SK-N-SH (cell line): Measurements from ENCODE around the gene SLC2A1. TPM values are rescaled to one million over a fixed set of nuclear protein-coding genes. Genes with fewer than 3 reads are reported as not detected.

Experiments
- CTCF ChIA-PET: fragments of 300-600, 350-600 bp; formaldehyde crosslinking; extraction: SDS; loops from one replicate; lab custom pipeline; 2021; lab: Yijun Ruan, JAX
- POLR2A ChIA-PET: fragments of 350-600 bp; sonication (Branson Sonifier 250); formaldehyde crosslinking; extraction: SDS; loops from one replicate; lab custom pipeline; 2020; ENCODE audit warnings: antibody characterized with exemption, inconsistent platforms; lab: Yijun Ruan, JAX
- DNase-seq: peaks from one replicate; pipeline ENCODE4 v3.0.0; 2012
- H2AFZ ChIP-seq: fragments of 200-600 bp; sonication (generic); 2 replicates; pipeline ENCODE4 v1.8.1; 2016; ENCODE audit warnings: antibody characterized with exemption, mild to moderate bottlenecking, low read depth
- H3F3A ChIP-seq: fragments of 200-600 bp; sonication (generic); replicated peaks from 2 replicates; pipeline ENCODE3; 2016; ENCODE audit warnings: antibody characterized with exemption, mild to moderate bottlenecking; ENCODE audit not compliant: insufficient read depth
- H3K27ac ChIP-seq, 2 experiments: fragments of 200-500 bp in 1 of 2; fragments of 200-600 bp in 1 of 2; sonication (Bioruptor generic) in 1 of 2; sonication (generic), shearing (Covaris generic) in 1 of 2; 2 replicates each; pipeline versions ENCODE4 v1.5.1 to v1.6.1; 2014 to 2016; ENCODE audit warnings: low read depth in 2 of 2, inconsistent platforms in 1 of 2, low read length in 1 of 2, mild to moderate bottlenecking in 1 of 2, mixed read lengths in 1 of 2
- H3K27me3 ChIP-seq: fragments of 200-600 bp; sonication (generic), shearing (Covaris generic); 2 replicates; pipeline ENCODE4 v1.6.1; 2016; ENCODE audit warnings: mixed run types; ENCODE audit not compliant: insufficient read depth
- H3K36me3 ChIP-seq, 2 experiments: fragments of 200-500 bp in 1 of 2; fragments of 200-600 bp in 1 of 2; sonication (Bioruptor generic) in 1 of 2; sonication (generic) in 1 of 2; replicated peaks in 1 of 2; 2 replicates each; pipeline versions ENCODE3 to v1.5.1; 2014 to 2016; ENCODE audit warnings: low read length in 1 of 2, mild to moderate bottlenecking in 1 of 2; ENCODE audit not compliant: insufficient read depth in 2 of 2, control insufficient read depth in 1 of 2
- H3K4me1 ChIP-seq, 2 experiments: fragments of 200-500 bp in 1 of 2; fragments of 200-600 bp in 1 of 2; sonication (Bioruptor generic) in 1 of 2; sonication (generic), shearing (Covaris generic) in 1 of 2; 2 replicates each; pipeline versions ENCODE4 v1.5.1 to v1.6.1; 2014 to 2016; ENCODE audit warnings: low read depth in 1 of 2, low read length in 1 of 2, mixed run types in 1 of 2; ENCODE audit not compliant: insufficient read depth in 2 of 2, control insufficient read depth in 1 of 2
- H3K4me2 ChIP-seq: fragments of 200-600 bp; sonication (generic), shearing (Covaris generic); 2 replicates; pipeline ENCODE4 v1.6.1; 2017; ENCODE audit warnings: mixed run types
- H3K4me3 ChIP-seq, 2 experiments: fragments of 200-500 bp in 1 of 2; fragments of 200-600 bp in 1 of 2; sonication (Bioruptor generic) in 1 of 2; sonication (generic), shearing (Covaris generic) in 1 of 2; 2 replicates each; pipeline versions ENCODE4 v1.5.1 to v1.8.1; 2014 to 2016; ENCODE audit warnings: low read depth in 2 of 2, inconsistent platforms in 1 of 2, low read length in 1 of 2, mild to moderate bottlenecking in 1 of 2, mixed read lengths in 1 of 2, moderate library complexity in 1 of 2
- H3K79me2 ChIP-seq: fragments of 200-600 bp; sonication (generic); 2 replicates; pipeline ENCODE4 v1.8.1; 2017; ENCODE audit warnings: mild to moderate bottlenecking; ENCODE audit not compliant: insufficient read depth
- H3K9ac ChIP-seq: fragments of 200-600 bp; sonication (generic); 2 replicates; pipeline ENCODE4 v1.6.1; 2017; ENCODE audit warnings: mixed run types
- H3K9me2 ChIP-seq: fragments of 200-600 bp; sonication (generic); 2 replicates; pipeline ENCODE4 v1.6.1; 2017; ENCODE audit warnings: mixed run types
- H3K9me3 ChIP-seq: fragments of 200-600 bp; sonication (generic); 2 replicates; pipeline ENCODE4 v1.6.1; 2017; ENCODE audit warnings: mixed run types, mild to moderate bottlenecking, moderate library complexity
- H4K20me1 ChIP-seq: fragments of 200-600 bp; sonication (generic); 2 replicates; pipeline ENCODE4 v1.6.1; 2017; ENCODE audit warnings: mild to moderate bottlenecking, mixed run types; ENCODE audit not compliant: insufficient read depth
- EP300 ChIP-seq, 2 experiments: IDR thresholded peaks; 2 replicates each; pipeline versions ENCODE4 v1.4.0 to v1.6.1; 2012; ENCODE audit warnings: borderline replicate concordance in 1 of 2, low read depth in 1 of 2, low read length in 1 of 2
- EZH2phosphoT487 ChIP-seq: fragments of 200-600 bp; sonication (generic); IDR thresholded peaks from 2 replicates; pipeline ENCODE4 v1.6.1; 2017; ENCODE audit warnings: low read depth, mixed run types, mild to moderate bottlenecking, antibody characterized with exemption, moderate library complexity, borderline replicate concordance
- FOXM1 ChIP-seq: IDR thresholded peaks from 2 replicates; pipeline ENCODE4 v1.4.0; 2012; ENCODE audit warnings: low read depth, mild to moderate bottlenecking
- MAX ChIP-seq: IDR thresholded peaks from 2 replicates; pipeline ENCODE4 v1.4.0; 2012; ENCODE audit warnings: low read depth
- NFIC ChIP-seq: IDR thresholded peaks from 2 replicates; pipeline ENCODE4 v1.4.0; 2012; ENCODE audit warnings: borderline replicate concordance
- NRF1 ChIP-seq: IDR thresholded peaks from 2 replicates; pipeline ENCODE4 v1.6.1; 2012; ENCODE audit warnings: low read depth, mild to moderate bottlenecking, low read length
- POLR2AphosphoS5 ChIP-seq: IDR thresholded peaks from 2 replicates; pipeline ENCODE4 v1.6.1; 2012; ENCODE audit warnings: low read depth, low read length
- RCOR1 ChIP-seq: fragments of 150-350 bp; IDR thresholded peaks from 2 replicates; pipeline ENCODE4 v1.6.1; 2017; ENCODE audit warnings: antibody characterized with exemption, low read length
- RFX5 ChIP-seq: IDR thresholded peaks from 2 replicates; pipeline ENCODE4 v1.6.1; 2012; ENCODE audit warnings: mild to moderate bottlenecking, improper control_type of control experiment, low read length
- RXRA ChIP-seq: IDR thresholded peaks from 2 replicates; pipeline ENCODE4 v1.4.0; 2012; ENCODE audit warnings: low read depth, mild to moderate bottlenecking, borderline replicate concordance
- SMC3 ChIP-seq: IDR thresholded peaks from 2 replicates; pipeline ENCODE4 v1.6.1; 2012; ENCODE audit warnings: low read depth, low read length, improper control_type of control experiment
- TAF1 ChIP-seq: IDR thresholded peaks from 2 replicates; pipeline ENCODE4 v1.6.1; 2012; ENCODE audit warnings: low read depth, mild to moderate bottlenecking, low read length, moderate library complexity, borderline replicate concordance
- TEAD4 ChIP-seq: IDR thresholded peaks from 2 replicates; pipeline ENCODE4 v1.4.0; 2012; ENCODE audit warnings: mild to moderate bottlenecking, borderline replicate concordance; ENCODE audit not compliant: insufficient read depth
- USF2 ChIP-seq: fragments of 150-350 bp; IDR thresholded peaks from 2 replicates; pipeline ENCODE4 v1.6.1; 2017; ENCODE audit warnings: antibody characterized with exemption, low read length, low read depth, borderline replicate concordance
- WGBS: methylation state at CpG from one replicate; pipeline ENCODE4 v1.1.6; 2017; ENCODE audit warnings: low lambda C conversion rate; 5-methylcytosine and 5-hydroxymethylcytosine counted together
- polyA plus RNA-seq, 3 experiments: library from polyadenylated mRNA; depleted of rRNA; stranded (reverse); fragments of >200 nt; gene quantifications; 2 replicates each; pipeline ENCODE4 v1.2.3, GENCODE V29; 2012
- TF ChIP-seq, protein P1 (sequence below): IDR thresholded peaks from 2 replicates; pipeline ENCODE4 v1.4.0; 2012; ENCODE audit warnings: low read depth, borderline replicate concordance
- TF ChIP-seq, protein P2 (sequence below): IDR thresholded peaks from 2 replicates; pipeline ENCODE4; 2012

SLC2A1 gene
- polyA plus RNA-seq, 1 of the 3 experiments (the other 2 are of a cell fraction): 63.8 TPM

- no peak overlapping the region for H2AFZ ChIP-seq
- CTCF ChIA-PET: interaction anchor here (1.1 to 3.9 kb wide), 3 partner anchors 51 to 111 kb away, joined by 3 to 15 read pairs (median 9); no protein-coding TSS in a partner anchor
- H3K9me2 ChIP-seq: no peaks in the 10 kb centered on the region
- no peak overlapping the region for H3K4me2 ChIP-seq
- no peak overlapping the region for H3K27ac ChIP-seq
- H3K4me3 ChIP-seq: no peak overlapping the region
- H4K20me1 ChIP-seq: no peaks in the 10 kb centered on the region
- POLR2A ChIA-PET: interaction anchor here (0.6 to 2.0 kb wide), 2 partner anchors 10 to 58 kb away, joined by 4 to 9 read pairs; no protein-coding TSS in a partner anchor
- TF ChIP-seq RXRA: no peak
- no peak for TF ChIP-seq USF2
- no peak for TF ChIP-seq EP300 (IDR thresholded peaks at IDR 0.05; ENCODE audit: borderline replicate concordance in 1 of 2, low read depth in 1 of 2, low read length in 1 of 2)
- no peak for TF ChIP-seq TAF1
- TF ChIP-seq RCOR1: no peak
- no peak for TF ChIP-seq TEAD4
- TF ChIP-seq POLR2AphosphoS5: no peak
- no peak for TF ChIP-seq RFX5
- TF ChIP-seq FOXM1: no peak
- TF ChIP-seq, protein P1, sequence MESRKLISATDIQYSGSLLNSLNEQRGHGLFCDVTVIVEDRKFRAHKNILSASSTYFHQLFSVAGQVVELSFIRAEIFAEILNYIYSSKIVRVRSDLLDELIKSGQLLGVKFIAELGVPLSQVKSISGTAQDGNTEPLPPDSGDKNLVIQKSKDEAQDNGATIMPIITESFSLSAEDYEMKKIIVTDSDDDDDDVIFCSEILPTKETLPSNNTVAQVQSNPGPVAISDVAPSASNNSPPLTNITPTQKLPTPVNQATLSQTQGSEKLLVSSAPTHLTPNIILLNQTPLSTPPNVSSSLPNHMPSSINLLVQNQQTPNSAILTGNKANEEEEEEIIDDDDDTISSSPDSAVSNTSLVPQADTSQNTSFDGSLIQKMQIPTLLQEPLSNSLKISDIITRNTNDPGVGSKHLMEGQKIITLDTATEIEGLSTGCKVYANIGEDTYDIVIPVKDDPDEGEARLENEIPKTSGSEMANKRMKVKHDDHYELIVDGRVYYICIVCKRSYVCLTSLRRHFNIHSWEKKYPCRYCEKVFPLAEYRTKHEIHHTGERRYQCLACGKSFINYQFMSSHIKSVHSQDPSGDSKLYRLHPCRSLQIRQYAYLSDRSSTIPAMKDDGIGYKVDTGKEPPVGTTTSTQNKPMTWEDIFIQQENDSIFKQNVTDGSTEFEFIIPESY: no peak
- TF ChIP-seq, protein P2, sequence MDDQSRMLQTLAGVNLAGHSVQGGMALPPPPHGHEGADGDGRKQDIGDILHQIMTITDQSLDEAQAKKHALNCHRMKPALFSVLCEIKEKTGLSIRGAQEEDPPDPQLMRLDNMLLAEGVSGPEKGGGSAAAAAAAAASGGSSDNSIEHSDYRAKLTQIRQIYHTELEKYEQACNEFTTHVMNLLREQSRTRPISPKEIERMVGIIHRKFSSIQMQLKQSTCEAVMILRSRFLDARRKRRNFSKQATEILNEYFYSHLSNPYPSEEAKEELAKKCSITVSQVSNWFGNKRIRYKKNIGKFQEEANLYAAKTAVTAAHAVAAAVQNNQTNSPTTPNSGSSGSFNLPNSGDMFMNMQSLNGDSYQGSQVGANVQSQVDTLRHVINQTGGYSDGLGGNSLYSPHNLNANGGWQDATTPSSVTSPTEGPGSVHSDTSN: no peak
- TF ChIP-seq EZH2phosphoT487: no peak
- TF ChIP-seq SMC3: no peak
- no peak for TF ChIP-seq NFIC
- no peak for TF ChIP-seq MAX
- no peak for TF ChIP-seq NRF1
- TF ChIP-seq, all 33 proteins: peak for 0
- DNase-seq: no peak
- 81% methylated on average over 11 of the region's 11 CpGs for WGBS
- H3K27me3 ChIP-seq: no peaks in the 10 kb centered on the region
- H3K36me3 ChIP-seq: no peaks in the 10 kb centered on the region
- no peaks in the 10 kb centered on the region for H3K79me2 ChIP-seq
- peaks cover 10% of the 10 kb centered on the region for H3F3A ChIP-seq
- H3K9me3 ChIP-seq: no peaks in the 10 kb centered on the region
- no peak overlapping the region for H3K9ac ChIP-seq
- H3K4me1 ChIP-seq: peaks cover 0 to 17% of the 10 kb centered on the region in 2 experiments; a peak in 2 of 4 replicates
Observed at GRCh38 chr1:42973286-42973685, 14.6 kb upstream of the SLC2A1 start.
